Measurements from ENCODE around the gene ETV6.

- TF ChIP-seq CTCF (IDR thresholded peaks at IDR 0.05) (no peak), POLR2A (IDR thresholded peaks at IDR 0.05) (no peak)
Measured at GRCh38 chr12:11756523-11756922, 107.0 kb downstream of the ETV6 start.

All from testis (tissue), 2 donors.